DMS 273 (cell line): ENCODE results near the gene SERF2.
"Not testable (repeated sequence)": the region's sequence is repeated elsewhere in the genome, so short reads cannot be mapped to it uniquely, and the experiment has no call there.

ENCODE experiments used
- DNase-seq: peaks from one replicate; lab custom pipeline; 2025; ENCODE audit not compliant: unreplicated experiment; lab: John Stamatoyannopoulos, UW

Gene SERF2

GRCh38 chr15:43793647-43794046, 1.5 kb downstream of the SERF2 start:
- no peak for DNase-seq

GRCh38 chr15:43794269-43795037, 2.3 kb downstream of the SERF2 start:
- no peak for DNase-seq

- DNase-seq, result no peak
These were observed 3.1 kb downstream of the SERF2 start for GRCh38 chr15:43795197-43795596.

- no peak for DNase-seq
These were observed 3.9 kb downstream of the SERF2 start for GRCh38 chr15:43795997-43796396.

- no peak for DNase-seq
These were observed 4.4 kb downstream of the SERF2 start for GRCh38 chr15:43796566-43796965.

GRCh38 chr15:43799209-43799944, 7.3 kb downstream of the SERF2 start:
- DNase-seq, result peak; percentile 73

- DNase-seq, result peak; percentile 24
These were observed 7.8 kb downstream of the SERF2 start, which contains the start of gene SERINC4 for GRCh38 chr15:43799945-43800285. Gene SERINC4, minus strand, starts transcription at chr15:43800220. Its CDS starts 234 bp downstream, at chr15:43799986.

- DNase-seq, result peak; percentile 86
These were observed 8.4 kb downstream of the SERF2 start, which contains the start of gene HYPK for GRCh38 chr15:43800286-43801141. Gene HYPK, plus strand, starts transcription at chr15:43800599. Its CDS starts 24 bp downstream, at chr15:43800623.

- not testable (repeated sequence) for DNase-seq
These were observed 10.6 kb downstream of the SERF2 start for GRCh38 chr15:43802676-43803075.

- DNase-seq, result no peak
These were observed 16.4 kb downstream of the SERF2 start for GRCh38 chr15:43808435-43808950.

- DNase-seq, result no peak
These were observed 17.0 kb downstream of the SERF2 start for GRCh38 chr15:43808960-43809678.

- DNase-seq, result not testable (repeated sequence)
These were observed 22.9 kb downstream of the SERF2 start for GRCh38 chr15:43815064-43815463.

GRCh38 chr15:43821505-43821904, 29.4 kb downstream of the SERF2 start:
- no peak for DNase-seq

GRCh38 chr15:43824302-43825246, 32.5 kb downstream of the SERF2 start, which contains the start of gene MFAP1:
Gene MFAP1, minus strand, starts transcription at chr15:43824690. Its CDS starts 121 bp downstream, at chr15:43824569.
- DNase-seq, result peak; percentile 96

GRCh38 chr15:43825305-43825704, 33.2 kb downstream of the SERF2 start:
- not testable (repeated sequence) for DNase-seq

GRCh38 chr15:43826029-43826507, 33.9 kb downstream of the SERF2 start:
- no peak for DNase-seq

- peak; percentile 93 for DNase-seq
These were observed 34.6 kb downstream of the SERF2 start, which contains the start of gene WDR76 for GRCh38 chr15:43826508-43827341. Gene WDR76, plus strand, starts transcription at chr15:43827002. Its CDS starts 31 bp downstream, at chr15:43827033.
